GM23248 (cell line): ENCODE data around the gene HRH3. TPM values are rescaled to one million over a fixed set of nuclear protein-coding genes. Genes with fewer than 3 reads are reported as not detected.

Experiments
- DNase-seq: peaks from one replicate; pipeline ENCODE4 v3.0.0-alpha.2; 2015
- H2AFZ ChIP-seq: fragments of 200-600 bp; sonication (generic); 2 replicates; pipeline ENCODE4 v1.6.1; 2016; ENCODE audit warnings: antibody characterized with exemption
- H3F3A ChIP-seq: fragments of 200-600 bp; sonication (generic); 2 replicates; pipeline ENCODE4 v1.6.1; 2016; ENCODE audit warnings: mild to moderate bottlenecking, antibody characterized with exemption, mixed run types; ENCODE audit not compliant: insufficient read depth
- H3K27ac ChIP-seq: fragments of 200-600 bp; sonication (generic); 2 replicates; pipeline ENCODE4 v1.5.1; 2016; ENCODE audit warnings: mild to moderate bottlenecking
- H3K27me3 ChIP-seq: fragments of 200-600 bp; sonication (generic); replicated peaks from 2 replicates; pipeline ENCODE4 v1.6.1; 2016; ENCODE audit warnings: mild to moderate bottlenecking; ENCODE audit not compliant: insufficient read depth
- H3K36me3 ChIP-seq: fragments of 200-600 bp; sonication (generic); 2 replicates; pipeline ENCODE4 v1.6.1; 2016; ENCODE audit warnings: low read depth, mild to moderate bottlenecking
- H3K4me1 ChIP-seq: fragments of 200-600 bp; sonication (generic); 2 replicates; pipeline ENCODE4 v1.6.1; 2016; ENCODE audit warnings: mild to moderate bottlenecking; ENCODE audit not compliant: insufficient read depth
- H3K4me2 ChIP-seq: fragments of 200-600 bp; sonication (generic); one replicate; pipeline ENCODE4 v1.6.1; 2016; ENCODE audit warnings: mild to moderate bottlenecking; ENCODE audit not compliant: unreplicated experiment
- H3K4me3 ChIP-seq: fragments of 200-600 bp; sonication (generic); 2 replicates; pipeline ENCODE4 v1.5.1; 2016; ENCODE audit warnings: mild to moderate bottlenecking
- H3K79me2 ChIP-seq: fragments of 200-600 bp; sonication (generic); 2 replicates; pipeline ENCODE4 v1.6.1; 2016; ENCODE audit warnings: mild to moderate bottlenecking; ENCODE audit not compliant: insufficient read depth
- H3K9ac ChIP-seq: fragments of 200-600 bp; sonication (generic); 2 replicates; pipeline ENCODE4 v1.6.1; 2016; ENCODE audit warnings: mild to moderate bottlenecking
- H3K9me2 ChIP-seq: fragments of 200-600 bp; sonication (generic); 2 replicates; pipeline ENCODE4 v1.6.1; 2016; ENCODE audit warnings: mixed run types, mild to moderate bottlenecking, moderate library complexity; ENCODE audit not compliant: insufficient read depth
- H3K9me3 ChIP-seq: fragments of 200-600 bp; sonication (generic); one replicate; pipeline ENCODE4 v1.6.1; 2017; ENCODE audit warnings: low read depth
- H4K20me1 ChIP-seq: fragments of 200-600 bp; sonication (generic); 2 replicates; pipeline ENCODE4 v1.6.0; 2016; ENCODE audit not compliant: insufficient read depth
- EZH2 ChIP-seq: fragments of 200-600 bp; sonication (generic); IDR thresholded peaks from 2 replicates; pipeline ENCODE4 v1.6.1; 2018; ENCODE audit warnings: antibody characterized with exemption, mild to moderate bottlenecking; ENCODE audit not compliant: insufficient read depth, poor library complexity, severe bottlenecking
- EZH2phosphoT487 ChIP-seq: fragments of 200-600 bp; sonication (generic); IDR thresholded peaks from 2 replicates; pipeline ENCODE4 v1.6.1; 2018; ENCODE audit warnings: antibody characterized with exemption, moderate library complexity, mild to moderate bottlenecking, low read depth; ENCODE audit not compliant: insufficient read depth
- WGBS, 2 experiments: methylation state at CpG; one replicate each; pipeline ENCODE4 v1.1.6; 2015 to 2017; ENCODE audit warnings: low lambda C conversion rate in 2 of 2, low coverage in 1 of 2; ENCODE audit errors: missing lambda C conversion rate in 2 of 2; 5-methylcytosine and 5-hydroxymethylcytosine counted together
- in situ Hi-C: fragments of 300-500 bp; cut with MboI; formaldehyde crosslinking; loops from 2 replicates; pipeline ENCODE4 v1.15.0; 2020
- polyA plus RNA-seq: library from polyadenylated mRNA; unstranded; fragments of >200 nt; fragmentation: Nextera tagmentation; extraction: Ambion mirVana; gene quantifications from 2 replicates; pipeline ENCODE4 v1.2.1, GENCODE V29; 2016
- total RNA-seq: library from RNA; depleted of rRNA; stranded (reverse); fragments of >200 nt; shearing (Covaris generic); gene quantifications from 2 replicates; pipeline ENCODE4 v1.2.3, GENCODE V29; 2014

Gene HRH3
- total and polyA plus RNA-seq, 2 experiments from 2014 or later, result not detected

- Histone ChIP-seq H3K4me1 (peaks cover 10% of the 10 kb centered on the region), H3K9me3 (no peaks in the 10 kb centered on the region), H3K79me2 (peaks cover 72% of the 10 kb centered on the region), H3K27me3 (no peaks in the 10 kb centered on the region), H3K27ac (no peak overlapping the region), H3F3A (peaks cover 7% of the 10 kb centered on the region; the same call in 1 of the 2 replicates), H3K4me2 (no peak overlapping the region), H3K9me2 (no peaks in the 10 kb centered on the region), H3K36me3 (peaks cover 9% of the 10 kb centered on the region; the same call in 1 of the 2 replicates), H3K4me3 (no peak overlapping the region), H4K20me1 (no peaks in the 10 kb centered on the region), H2AFZ (no peak overlapping the region), H3K9ac (no peak overlapping the region)
- in situ Hi-C loops, result no loop called here
- WGBS, 2 experiments, result 75% methylated on average over 14 of the region's 14 CpGs
- TF ChIP-seq EZH2phosphoT487 (no peak), EZH2 (no peak)
- no peak for DNase-seq
Observed at GRCh38 chr20:62191781-62192559, 28.1 kb downstream of the HRH3 start.

GRCh38 chr20:62190639-62191411, 29.3 kb downstream of the HRH3 start:
- Histone ChIP-seq H3K9me2 (no peaks in the 10 kb centered on the region), H3K9ac (no peak overlapping the region), H3K4me2 (no peak overlapping the region), H3K4me3 (no peak overlapping the region), H3K27ac (no peak overlapping the region), H4K20me1 (no peaks in the 10 kb centered on the region), H3K27me3 (no peaks in the 10 kb centered on the region), H3K4me1 (peaks cover 13% of the 10 kb centered on the region), H3K79me2 (peaks cover 83% of the 10 kb centered on the region), H3F3A (peaks cover 7% of the 10 kb centered on the region; the same call in 1 of the 2 replicates), H3K9me3 (no peaks in the 10 kb centered on the region), H3K36me3 (peaks cover 9% of the 10 kb centered on the region; the same call in 1 of the 2 replicates), H2AFZ (no peak overlapping the region)
- DNase-seq, result no peak
- TF ChIP-seq EZH2phosphoT487 (no peak), EZH2 (no peak)
- in situ Hi-C loops, result no loop called here
- 93% methylated on average over 25 of the region's 25 CpGs for WGBS, 2 experiments

- H3K4me3 ChIP-seq, result peak overlapping the region; percentile 29
- WGBS, 2 experiments, result 75 to 76% methylated on average over 13 of the region's 13 CpGs
- H2AFZ ChIP-seq, result peak overlapping the region; percentile 68
- H3F3A ChIP-seq, result peaks cover 9% of the 10 kb centered on the region
- H3K9me2 ChIP-seq, result no peaks in the 10 kb centered on the region
- TF ChIP-seq EZH2phosphoT487 (no peak), EZH2 (no peak)
- peaks cover 96% of the 10 kb centered on the region for H3K79me2 ChIP-seq
- no peaks in the 10 kb centered on the region for H3K9me3 ChIP-seq
- no peak overlapping the region; the same call in none of the 2 replicates for H3K9ac ChIP-seq
- H4K20me1 ChIP-seq, result no peaks in the 10 kb centered on the region
- peaks cover 9% of the 10 kb centered on the region; the same call in 1 of the 2 replicates for H3K36me3 ChIP-seq
- H3K27ac ChIP-seq, result peak overlapping the region; percentile 27
- DNase-seq, result peak; percentile 62
- H3K4me2 ChIP-seq, result peak overlapping the region; percentile 55
- peaks cover 23% of the 10 kb centered on the region for H3K4me1 ChIP-seq
- no peaks in the 10 kb centered on the region for H3K27me3 ChIP-seq
- in situ Hi-C loops, result no loop called here
Observed at GRCh38 chr20:62186887-62187866, 32.9 kb downstream of the HRH3 start.

GRCh38 chr20:62186096-62186426, 34.0 kb downstream of the HRH3 start:
- TF ChIP-seq EZH2 (no peak), EZH2phosphoT487 (no peak)
- H3K9me2 ChIP-seq, result no peaks in the 10 kb centered on the region
- no peak overlapping the region for H3K27ac ChIP-seq
- H3K4me3 ChIP-seq, result no peak overlapping the region
- no peak for DNase-seq
- H3K36me3 ChIP-seq, result peaks cover 10% of the 10 kb centered on the region; the same call in 1 of the 2 replicates
- no peak overlapping the region for H3K4me2 ChIP-seq
- in situ Hi-C loops, result no loop called here
- peaks cover 32% of the 10 kb centered on the region for H3K4me1 ChIP-seq
- no peaks in the 10 kb centered on the region for H3K9me3 ChIP-seq
- H2AFZ ChIP-seq, result no peak overlapping the region
- H3K79me2 ChIP-seq, result peaks cover 91% of the 10 kb centered on the region
- no peak overlapping the region for H3K9ac ChIP-seq
- no peaks in the 10 kb centered on the region for H3K27me3 ChIP-seq
- H4K20me1 ChIP-seq, result no peaks in the 10 kb centered on the region
- H3F3A ChIP-seq, result peaks cover 21% of the 10 kb centered on the region
- 47 to 53% methylated on average over 3 of the region's 3 CpGs for WGBS, 2 experiments
